Measurements from ENCODE around the gene YWHAH.

Gene YWHAH

DNA sequence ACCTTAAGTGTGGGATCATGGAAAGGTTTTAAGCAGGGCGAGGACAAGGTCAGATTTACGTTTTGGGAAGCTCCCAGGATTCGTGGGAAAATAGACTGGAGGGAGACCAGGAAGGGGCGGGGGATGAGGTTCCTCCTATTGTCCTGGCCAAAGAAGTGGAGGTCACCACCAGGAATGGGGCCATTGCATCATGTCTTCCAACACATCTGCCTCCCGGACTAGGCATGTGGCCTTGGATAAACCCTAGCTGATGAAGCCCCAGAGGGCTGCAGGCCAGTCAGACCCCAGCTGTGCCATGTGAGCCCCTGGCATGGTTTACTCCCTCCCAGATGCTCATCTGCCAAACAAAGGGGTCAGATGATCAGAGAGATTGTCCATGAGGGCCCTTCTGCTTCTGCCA lies 11.5 kb upstream of the YWHAH start:
- TF ChIP-seq, protein P1, sequence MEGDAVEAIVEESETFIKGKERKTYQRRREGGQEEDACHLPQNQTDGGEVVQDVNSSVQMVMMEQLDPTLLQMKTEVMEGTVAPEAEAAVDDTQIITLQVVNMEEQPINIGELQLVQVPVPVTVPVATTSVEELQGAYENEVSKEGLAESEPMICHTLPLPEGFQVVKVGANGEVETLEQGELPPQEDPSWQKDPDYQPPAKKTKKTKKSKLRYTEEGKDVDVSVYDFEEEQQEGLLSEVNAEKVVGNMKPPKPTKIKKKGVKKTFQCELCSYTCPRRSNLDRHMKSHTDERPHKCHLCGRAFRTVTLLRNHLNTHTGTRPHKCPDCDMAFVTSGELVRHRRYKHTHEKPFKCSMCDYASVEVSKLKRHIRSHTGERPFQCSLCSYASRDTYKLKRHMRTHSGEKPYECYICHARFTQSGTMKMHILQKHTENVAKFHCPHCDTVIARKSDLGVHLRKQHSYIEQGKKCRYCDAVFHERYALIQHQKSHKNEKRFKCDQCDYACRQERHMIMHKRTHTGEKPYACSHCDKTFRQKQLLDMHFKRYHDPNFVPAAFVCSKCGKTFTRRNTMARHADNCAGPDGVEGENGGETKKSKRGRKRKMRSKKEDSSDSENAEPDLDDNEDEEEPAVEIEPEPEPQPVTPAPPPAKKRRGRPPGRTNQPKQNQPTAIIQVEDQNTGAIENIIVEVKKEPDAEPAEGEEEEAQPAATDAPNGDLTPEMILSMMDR (IDR thresholded peaks at IDR 0.05; ENCODE audit: low read depth, low read length), result no peak

DNA sequence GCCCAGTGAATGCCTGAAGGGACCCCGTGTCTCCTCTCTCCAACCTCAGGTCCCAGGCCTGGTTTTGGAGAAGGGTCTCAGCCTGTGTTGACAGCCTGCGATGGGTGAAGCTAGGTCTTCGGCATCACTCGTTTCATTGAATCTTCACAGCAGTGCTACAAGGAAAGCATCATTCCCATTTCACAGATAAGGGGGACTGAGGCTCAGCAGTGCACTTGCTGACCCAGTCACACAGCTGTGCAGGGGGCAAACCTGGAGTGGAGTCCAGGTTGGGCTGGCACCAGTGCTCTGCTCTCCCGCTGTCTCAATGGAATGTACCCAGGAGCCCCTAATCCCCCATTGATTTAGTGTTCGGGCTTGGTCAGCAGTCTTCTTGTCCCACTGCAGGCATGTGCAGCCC lies 10.9 kb upstream of the YWHAH start:
- DNase-seq (ENCODE audit: extremely low read depth, low read depth), result no peak
- TF ChIP-seq, protein P1 (IDR thresholded peaks at IDR 0.05; ENCODE audit: low read depth, low read length), result no peak

More for the DNA sequence above, 11.5 kb upstream of the YWHAH start:
- DNase-seq (ENCODE audit: extremely low read depth, low read depth), result no peak

DNA sequence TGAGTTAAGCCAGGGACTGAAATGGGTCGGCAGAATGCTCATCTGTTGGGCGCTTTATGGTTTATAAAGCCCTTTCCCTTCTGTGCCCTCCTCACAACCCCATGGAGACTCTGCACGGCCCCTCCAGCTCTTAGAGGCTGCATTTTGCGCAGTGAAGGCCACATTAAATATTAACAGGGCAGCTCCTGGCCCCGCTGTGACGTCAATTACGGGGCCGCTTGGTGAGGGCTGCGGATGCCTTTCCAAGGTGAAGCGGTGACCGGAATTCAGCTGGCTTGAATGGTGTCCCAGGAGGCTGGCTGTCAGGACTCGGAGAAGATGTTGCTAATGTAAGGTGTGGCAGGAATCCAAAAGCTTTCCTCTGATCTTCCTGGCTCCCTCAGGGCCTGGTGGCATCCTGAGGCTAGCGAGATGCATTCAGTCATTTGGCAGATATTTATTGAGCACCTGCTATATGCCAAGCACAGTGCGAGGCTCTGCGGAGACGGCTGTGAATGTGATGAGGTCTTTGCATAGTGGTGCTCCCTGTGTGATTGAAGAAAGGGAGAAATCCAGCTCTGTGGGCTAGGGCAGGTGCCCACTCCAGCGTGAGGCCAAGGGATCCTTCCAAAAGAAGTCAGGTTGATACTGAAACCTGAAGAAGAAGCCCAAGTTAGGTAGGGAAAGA lies 10.4 kb upstream of the YWHAH start:
- DNase-seq (ENCODE audit: extremely low read depth, low read depth), result no peak
- TF ChIP-seq, protein P1 (IDR thresholded peaks at IDR 0.05; ENCODE audit: low read depth, low read length), result no peak

DNA sequence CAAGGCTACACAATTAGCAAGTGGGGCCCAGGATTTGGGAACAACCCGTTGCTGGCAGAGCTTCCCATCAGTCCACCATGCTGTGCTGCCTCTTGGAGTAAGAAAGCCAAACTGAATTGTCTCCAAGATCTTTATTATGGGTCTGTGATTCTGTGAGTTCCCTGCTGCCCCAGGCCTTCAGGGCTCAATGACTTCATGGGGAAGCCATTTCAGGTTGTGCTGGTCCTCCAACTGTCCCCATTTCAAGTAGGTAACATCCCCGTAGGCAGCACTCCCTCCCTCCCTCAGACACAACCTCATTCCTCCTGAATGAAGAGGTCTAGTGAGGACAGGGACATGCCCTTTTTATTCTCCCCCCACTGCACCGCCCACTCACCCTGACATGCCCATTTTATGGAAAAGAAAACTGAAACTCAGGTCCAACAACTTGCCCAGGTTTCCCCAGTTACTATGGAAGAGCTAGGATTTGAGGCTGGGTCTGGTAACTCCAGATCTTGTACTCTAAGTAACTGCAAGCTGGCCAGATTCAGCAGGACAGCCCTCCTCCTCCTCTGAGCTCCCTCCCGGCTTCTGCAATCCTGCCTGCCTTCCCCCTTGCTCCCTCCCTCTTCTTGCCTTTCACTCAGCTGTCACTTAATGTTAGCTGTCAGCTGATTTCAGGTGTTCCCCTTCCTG lies 8.2 kb upstream of the YWHAH start:
- TF ChIP-seq, protein P1 (IDR thresholded peaks at IDR 0.05; ENCODE audit: low read depth, low read length), result no peak
- DNase-seq (ENCODE audit: extremely low read depth, low read depth), result no peak

DNA sequence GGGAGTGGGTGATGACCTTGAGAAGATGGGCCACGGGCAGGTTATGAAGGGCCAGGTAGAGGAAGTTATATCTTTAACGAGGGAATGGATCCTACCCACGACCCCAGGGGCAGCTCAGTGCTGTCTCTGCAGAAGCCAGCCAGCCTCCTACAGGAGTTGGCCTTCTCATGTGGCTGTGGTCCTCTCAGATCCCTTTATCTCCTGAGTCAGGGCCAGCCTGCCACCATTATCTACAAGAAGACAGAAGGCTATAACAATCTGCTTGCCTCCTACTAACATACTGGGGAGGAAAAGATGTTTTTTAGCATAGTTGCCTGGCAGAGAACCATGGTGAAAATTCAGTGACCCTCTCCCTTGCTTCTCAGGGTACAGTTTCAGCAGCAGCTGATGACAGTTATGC lies 7.0 kb upstream of the YWHAH start:
- DNase-seq (ENCODE audit: extremely low read depth, low read depth), result no peak
- TF ChIP-seq, protein P1 (IDR thresholded peaks at IDR 0.05; ENCODE audit: low read depth, low read length), result no peak

DNA sequence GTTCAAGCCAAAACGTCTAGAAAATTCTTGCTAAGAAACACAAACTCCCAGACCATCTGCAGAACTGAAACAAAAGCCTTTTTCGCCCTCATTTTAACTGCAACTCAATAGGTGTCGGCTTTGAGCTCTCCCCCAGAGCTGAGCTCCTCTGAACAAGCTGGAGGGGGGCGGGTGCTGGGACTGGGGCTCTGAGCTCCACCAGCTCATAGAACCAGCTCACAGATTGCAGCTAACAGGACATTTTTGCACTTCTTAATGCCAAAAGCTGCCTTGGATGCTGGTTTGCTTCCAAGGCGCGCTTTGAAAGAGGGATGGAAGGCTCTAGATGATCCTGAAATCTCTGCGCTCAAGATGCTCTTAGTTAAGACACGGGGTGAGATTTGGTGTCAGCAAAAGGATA lies 6.0 kb upstream of the YWHAH start:
- no peak for DNase-seq (ENCODE audit: extremely low read depth, low read depth)
- TF ChIP-seq, protein P1 (IDR thresholded peaks at IDR 0.05; ENCODE audit: low read depth, low read length), result no peak

DNA sequence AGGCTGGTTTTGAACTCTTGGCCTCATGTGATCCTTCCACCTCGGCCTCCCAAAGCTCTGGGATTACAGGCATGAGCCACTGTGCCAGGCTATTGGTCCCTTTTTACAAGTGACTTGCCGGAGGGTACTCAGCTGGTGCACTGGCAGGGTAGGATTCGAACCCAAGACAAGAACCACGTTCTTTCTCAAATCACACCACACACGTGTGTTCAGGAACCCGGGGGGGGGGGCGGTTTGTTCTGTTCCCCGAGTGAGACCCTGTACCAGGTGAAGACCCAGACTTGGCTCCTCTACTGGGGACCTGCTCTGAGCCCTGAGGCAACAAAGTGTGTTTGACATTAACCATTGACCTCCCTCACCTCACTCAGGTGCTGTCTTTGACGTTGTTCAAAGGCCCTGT lies 3.8 kb upstream of the YWHAH start:
- no peak for DNase-seq (ENCODE audit: extremely low read depth, low read depth)
- TF ChIP-seq, protein P1 (IDR thresholded peaks at IDR 0.05; ENCODE audit: low read depth, low read length), result no peak
